GM12878 (cell line): ENCODE measurements around the gene PIP5K1A. TPM values are rescaled to one million over a fixed set of nuclear protein-coding genes. Genes with fewer than 3 reads are reported as not detected.

ENCODE experiments used
- ATAC-seq: fragments of 200-7000 bp; cut with Tn5 transposase; 3 replicates; pipeline ENCODE4 v1.9.1; 2020; ENCODE audit warnings: mild to moderate bottlenecking, moderate library complexity
- BruUV-seq: library from RNA; stranded (reverse); fragments of 400-500 nt; replicated peaks from 2 replicates; lab custom pipeline; 2021; lab: Mats Ljungman, UMichigan
- CTCF ChIA-PET: fragments of 300-600 bp; sonication (Branson Sonifier 250); formaldehyde crosslinking; extraction: SDS; loops from one replicate; lab custom pipeline; 2021; ENCODE audit warnings: inconsistent platforms; lab: Yijun Ruan, JAX
- POLR2A ChIA-PET: fragments of 350-600 bp; formaldehyde crosslinking; extraction: SDS; loops from one replicate; lab custom pipeline; 2021; ENCODE audit warnings: inconsistent platforms; lab: Charles Lee
- RAD21 ChIA-PET: fragments of 300-600 bp; sonication (Branson Sonifier 250); formaldehyde crosslinking; loops from one replicate; lab custom pipeline; 2023; ENCODE audit warnings: antibody characterized with exemption; ENCODE audit not compliant: unreplicated experiment; lab: Charles Lee
- SMC1A ChIA-PET: fragments of 300-600 bp; sonication (Branson Sonifier 250); formaldehyde crosslinking; loops from one replicate; lab custom pipeline; 2023; ENCODE audit not compliant: unreplicated experiment, uncharacterized antibody; lab: Charles Lee
- DNase-seq: peaks from one replicate; pipeline ENCODE4 v3.0.0-alpha.2; 2011; ENCODE audit warnings: low read depth, low spot score
- FAIRE-seq: peaks from 3 replicates; lab custom pipeline; 2011; peaks lifted over from hg19 to GRCh38; lab: Jason Lieb, UNC
- H2AFZ ChIP-seq: 2 replicates; pipeline ENCODE4 v1.6.0; 2011; ENCODE audit warnings: low read depth, low read length, control low read depth; ENCODE audit not compliant: control insufficient read depth
- H3K27ac ChIP-seq: 2 replicates; pipeline ENCODE4 v1.5.1; 2011; ENCODE audit warnings: control low read depth; ENCODE audit not compliant: control insufficient read depth, insufficient read depth
- H3K27me3 ChIP-seq, 2 experiments: replicated peaks in 1 of 2; 2 replicates each; pipeline versions ENCODE4 v1.6.0 to v1.6.1; 2011; ENCODE audit warnings: low read length in 1 of 2; ENCODE audit not compliant: control insufficient read depth in 2 of 2, insufficient read depth in 2 of 2
- H3K36me3 ChIP-seq, 2 experiments: 2 replicates each; pipeline ENCODE4 v1.5.1; 2011; ENCODE audit warnings: low read length in 1 of 2; ENCODE audit not compliant: control insufficient read depth in 2 of 2, insufficient read depth in 2 of 2
- H3K4me1 ChIP-seq: 2 replicates; pipeline ENCODE4 v1.6.1; 2011; ENCODE audit warnings: mild to moderate bottlenecking, low read length, moderate library complexity, mixed read lengths; ENCODE audit not compliant: control insufficient read depth, insufficient read depth
- H3K4me2 ChIP-seq: 2 replicates; pipeline ENCODE4 v1.6.0; 2011; ENCODE audit warnings: control low read depth; ENCODE audit not compliant: control insufficient read depth, insufficient read depth
- H3K4me3 ChIP-seq: fragments of 200-600 bp; sonication (generic); 2 replicates; pipeline ENCODE4 v1.5.1; 2016
- H3K79me2 ChIP-seq: 2 replicates; pipeline ENCODE4 v1.6.0; 2011; ENCODE audit warnings: low read length; ENCODE audit not compliant: control insufficient read depth, insufficient read depth
- H3K9ac ChIP-seq: 2 replicates; pipeline ENCODE4 v1.8.0; 2011; ENCODE audit warnings: low read length, control low read depth, mixed read lengths; ENCODE audit not compliant: control insufficient read depth, insufficient read depth
- H3K9me3 ChIP-seq: replicated peaks from 3 replicates; pipeline ENCODE4 v1.5.1; 2011; ENCODE audit warnings: mild to moderate bottlenecking, low read length; ENCODE audit not compliant: control insufficient read depth, insufficient read depth
- H4K20me1 ChIP-seq: 2 replicates; pipeline ENCODE4 v1.6.0; 2011; ENCODE audit not compliant: control insufficient read depth, insufficient read depth
- CHD2 ChIP-seq: IDR thresholded peaks from 2 replicates; pipeline ENCODE4 v1.6.1; 2011; ENCODE audit warnings: low read depth, low read length, improper control_type of control experiment, borderline replicate concordance
- FOXK2 ChIP-seq: fragments of 450-650 bp; IDR thresholded peaks from 2 replicates; pipeline ENCODE4 v1.6.1; 2017; ENCODE audit warnings: mild to moderate bottlenecking, moderate library complexity
- NR2C1 ChIP-seq: fragments of 450-650 bp; IDR thresholded peaks from 2 replicates; pipeline ENCODE4 v1.6.1; 2017; ENCODE audit warnings: antibody characterized with exemption, mild to moderate bottlenecking, moderate library complexity
- RCOR1 ChIP-seq: conservative IDR thresholded peaks from 2 replicates; pipeline ENCODE4 v1.6.1; 2012; ENCODE audit warnings: low read depth, low read length, improper control_type of control experiment
- SIN3A ChIP-seq: IDR thresholded peaks from 2 replicates; pipeline ENCODE4 v1.6.1; 2012; ENCODE audit warnings: low read depth, low read length, improper control_type of control experiment
- SREBF1 ChIP-seq: IDR thresholded peaks from 2 replicates; pipeline ENCODE4 v1.6.1; 2012; ENCODE audit warnings: mild to moderate bottlenecking, low read length
- TCF3 ChIP-seq: IDR thresholded peaks from 2 replicates; pipeline ENCODE4 v1.6.1; 2012; ENCODE audit warnings: low read depth, mild to moderate bottlenecking, low read length, borderline replicate concordance; ENCODE audit not compliant: insufficient read depth
- WGBS: methylation state at CpG from one replicate; pipeline ENCODE4 v1.1.6; 2016; ENCODE audit warnings: low lambda C conversion rate; ENCODE audit not compliant: insufficient replicate concordance, insufficient coverage; ENCODE audit errors: missing lambda C conversion rate; 5-methylcytosine and 5-hydroxymethylcytosine counted together
- in situ Hi-C: fragments of 300-500 bp; cut with MboI; formaldehyde crosslinking; loops from 9 replicates; pipeline ENCODE4 v1.14.3; 2018; ENCODE audit warnings: mixed read lengths
- intact Hi-C: fragments of 100-400 bp; cut with micrococcal nuclease; formaldehyde crosslinking; loops from one replicate; pipeline ENCODE4 v1.14.2; 2022; ENCODE audit not compliant: unreplicated experiment
- polyA plus RNA-seq, 11 experiments: library from polyadenylated mRNA; depleted of rRNA in 4 of 11; unstranded in 6 of 11; stranded (reverse) in 5 of 11; fragments of >200 nt; fragmentation: Nextera tagmentation in 4 of 11; fragmentation: Illumina TruSeq in 1 of 11; extraction: Ambion mirVana in 4 of 11; extraction: Trizol in 1 of 11; gene quantifications; 1 replicate in 1 of 11; 2 replicates in 10 of 11; pipeline versions ENCODE4 v1.2.1 to v1.2.3, GENCODE V29; 2011 to 2016; ENCODE audit warnings: inconsistent platforms in 2 of 11, missing spikeins in 2 of 11, low read depth in 1 of 11
- total RNA-seq, 4 experiments: library from RNA; depleted of rRNA in 3 of 4; stranded (reverse); fragments of >200 nt in 3 of 4; fragmentation: Illumina TruSeq in 1 of 4; extraction: Trizol in 1 of 4; gene quantifications; 2 replicates each; pipeline versions ENCODE4 v1.2.1 to v1.2.3, GENCODE V29; 2013 to 2021
- TF ChIP-seq, protein P1 (sequence below): IDR thresholded peaks from 2 replicates; pipeline ENCODE4 v1.6.1; 2012; ENCODE audit warnings: low read length, inconsistent platforms
- TF ChIP-seq, protein P2 (sequence below): IDR thresholded peaks from 2 replicates; pipeline ENCODE4 v1.6.1; 2011; ENCODE audit warnings: low read depth, low read length, improper control_type of control experiment, borderline replicate concordance
- TF ChIP-seq, protein P3 (sequence below): fragments of 450-650 bp; IDR thresholded peaks from 2 replicates; pipeline ENCODE4 v1.6.1; 2017; ENCODE audit warnings: antibody characterized with exemption, mild to moderate bottlenecking, moderate library complexity
- TF ChIP-seq, protein P4 (sequence below): fragments of 450-650 bp; formaldehyde crosslinking; IDR thresholded peaks from 2 replicates; pipeline ENCODE4 v1.5.0; 2022; ENCODE audit warnings: mild to moderate bottlenecking, missing genetic modification characterization

The PIP5K1A gene
- total and polyA plus RNA-seq, 10 of the 15 experiments (the other 5 are each of a cell fraction or from before 2014, with no cell fraction given) = 4.5 to 114 (median 51.5) TPM

DNA sequence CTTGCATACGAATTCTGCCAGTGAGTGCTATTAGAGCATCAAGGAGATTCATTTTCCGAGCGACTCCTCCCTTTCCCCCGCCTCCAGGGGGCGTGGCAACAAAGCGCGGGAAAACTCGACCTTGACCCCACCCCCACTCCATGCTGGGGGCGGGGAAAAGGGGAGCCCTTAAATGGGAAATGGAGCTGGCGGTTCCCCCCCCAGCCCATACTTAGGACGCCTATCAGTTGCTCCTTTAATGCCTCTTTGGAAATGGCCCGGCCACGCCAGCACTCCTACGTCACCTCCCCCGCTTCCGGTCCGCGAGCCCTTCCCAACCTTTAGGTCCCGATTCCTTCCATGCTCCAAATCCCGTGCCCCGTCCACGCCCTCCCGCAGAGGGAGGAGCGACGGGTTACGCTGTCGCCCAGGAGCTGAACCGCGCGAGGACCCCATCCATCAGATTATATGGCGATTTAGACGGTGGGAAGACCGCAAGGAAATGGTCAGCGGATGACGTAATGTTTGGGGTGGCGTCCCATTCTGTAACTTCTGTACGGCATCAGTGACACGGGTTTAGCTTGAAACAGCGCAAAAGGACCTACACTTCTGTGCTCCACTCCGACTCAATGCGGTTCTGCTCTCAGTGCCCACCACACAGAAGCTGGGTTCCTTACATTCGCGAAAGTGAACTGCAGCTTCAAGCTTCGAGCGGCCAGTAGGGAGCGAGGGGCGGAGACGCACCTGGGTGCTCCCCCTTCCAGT is 83.0 kb downstream of the PIP5K1A start:
- peaks cover 4 to 6% of the 10 kb centered on the region in 2 experiments; a peak in 3 of 4 replicates for H3K36me3 ChIP-seq
- peak overlapping the region; percentile 98 for H3K9ac ChIP-seq
- peak; percentile 57 for ATAC-seq
- H3K27ac ChIP-seq = peak overlapping the region; percentile 100
- peak overlapping the region; percentile 91 for H3K4me2 ChIP-seq
- intact Hi-C loops (loop anchor here (1.0 to 2.0 kb wide), 5 partner anchors 27 to 118 kb away; partner anchors contain the start of genes PIP5K1A, PSMB4, PSMD4 and VPS72), in situ Hi-C loops (no loop called here)
- DNase-seq = peak; percentile 85
- peak overlapping the region; percentile 99 for H3K4me3 ChIP-seq
- WGBS = under 1% methylated on average over 48 of the region's 48 CpGs
- peaks cover 26% of the 10 kb centered on the region for H3K4me1 ChIP-seq
- BruUV-seq = TSS peak; percentile 95
- no peak for FAIRE-seq
- peak overlapping the region; percentile 91 for H2AFZ ChIP-seq
- no peaks in the 10 kb centered on the region for H3K27me3 ChIP-seq
- ChIA-PET RAD21 (interaction anchor here (0.5 to 2.2 kb wide), 13 partner anchors 20 to 355 kb away, joined by 3 to 14 read pairs (median 5); partner anchors contain the start of genes MLLT11, PI4KB, PSMB4 and PSMD4), SMC1A (interaction anchor here (0.7 to 1.9 kb wide), 11 partner anchors 9 to 117 kb away, joined by 3 to 7 read pairs (median 3); partner anchors contain the start of genes PI4KB and VPS72), POLR2A (interaction anchor here (0.6 to 3.6 kb wide), 18 partner anchors 19 to 356 kb away, joined by 3 to 32 read pairs (median 4); partner anchors contain the start of genes LYSMD1, PI4KB, PSMB4 and PSMD4), CTCF (interaction anchor here (0.6 to 2.0 kb wide), 20 partner anchors 15 to 179 kb away, joined by 3 to 14 read pairs (median 6); partner anchors contain the start of genes PI4KB, PSMB4, PSMD4 and VPS72)
- no peaks in the 10 kb centered on the region for H4K20me1 ChIP-seq
- H3K79me2 ChIP-seq = peaks cover 32% of the 10 kb centered on the region
- H3K9me3 ChIP-seq = no peaks in the 10 kb centered on the region
- TF ChIP-seq, protein P1, sequence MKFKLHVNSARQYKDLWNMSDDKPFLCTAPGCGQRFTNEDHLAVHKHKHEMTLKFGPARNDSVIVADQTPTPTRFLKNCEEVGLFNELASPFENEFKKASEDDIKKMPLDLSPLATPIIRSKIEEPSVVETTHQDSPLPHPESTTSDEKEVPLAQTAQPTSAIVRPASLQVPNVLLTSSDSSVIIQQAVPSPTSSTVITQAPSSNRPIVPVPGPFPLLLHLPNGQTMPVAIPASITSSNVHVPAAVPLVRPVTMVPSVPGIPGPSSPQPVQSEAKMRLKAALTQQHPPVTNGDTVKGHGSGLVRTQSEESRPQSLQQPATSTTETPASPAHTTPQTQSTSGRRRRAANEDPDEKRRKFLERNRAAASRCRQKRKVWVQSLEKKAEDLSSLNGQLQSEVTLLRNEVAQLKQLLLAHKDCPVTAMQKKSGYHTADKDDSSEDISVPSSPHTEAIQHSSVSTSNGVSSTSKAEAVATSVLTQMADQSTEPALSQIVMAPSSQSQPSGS = peak; percentile 98
- TF ChIP-seq, protein P2, sequence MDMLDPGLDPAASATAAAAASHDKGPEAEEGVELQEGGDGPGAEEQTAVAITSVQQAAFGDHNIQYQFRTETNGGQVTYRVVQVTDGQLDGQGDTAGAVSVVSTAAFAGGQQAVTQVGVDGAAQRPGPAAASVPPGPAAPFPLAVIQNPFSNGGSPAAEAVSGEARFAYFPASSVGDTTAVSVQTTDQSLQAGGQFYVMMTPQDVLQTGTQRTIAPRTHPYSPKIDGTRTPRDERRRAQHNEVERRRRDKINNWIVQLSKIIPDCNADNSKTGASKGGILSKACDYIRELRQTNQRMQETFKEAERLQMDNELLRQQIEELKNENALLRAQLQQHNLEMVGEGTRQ = no peak
- TF ChIP-seq SIN3A = peak; percentile 75
- 0 out of 2 replicates have a peak, but pooled peaks have one; percentile 9 for TF ChIP-seq SREBF1
- peak; percentile 28; the same call in 1 of the 2 replicates for TF ChIP-seq NR2C1
- peak; percentile 60; the same call in 1 of the 2 replicates for TF ChIP-seq CHD2
- TF ChIP-seq, protein P3, sequence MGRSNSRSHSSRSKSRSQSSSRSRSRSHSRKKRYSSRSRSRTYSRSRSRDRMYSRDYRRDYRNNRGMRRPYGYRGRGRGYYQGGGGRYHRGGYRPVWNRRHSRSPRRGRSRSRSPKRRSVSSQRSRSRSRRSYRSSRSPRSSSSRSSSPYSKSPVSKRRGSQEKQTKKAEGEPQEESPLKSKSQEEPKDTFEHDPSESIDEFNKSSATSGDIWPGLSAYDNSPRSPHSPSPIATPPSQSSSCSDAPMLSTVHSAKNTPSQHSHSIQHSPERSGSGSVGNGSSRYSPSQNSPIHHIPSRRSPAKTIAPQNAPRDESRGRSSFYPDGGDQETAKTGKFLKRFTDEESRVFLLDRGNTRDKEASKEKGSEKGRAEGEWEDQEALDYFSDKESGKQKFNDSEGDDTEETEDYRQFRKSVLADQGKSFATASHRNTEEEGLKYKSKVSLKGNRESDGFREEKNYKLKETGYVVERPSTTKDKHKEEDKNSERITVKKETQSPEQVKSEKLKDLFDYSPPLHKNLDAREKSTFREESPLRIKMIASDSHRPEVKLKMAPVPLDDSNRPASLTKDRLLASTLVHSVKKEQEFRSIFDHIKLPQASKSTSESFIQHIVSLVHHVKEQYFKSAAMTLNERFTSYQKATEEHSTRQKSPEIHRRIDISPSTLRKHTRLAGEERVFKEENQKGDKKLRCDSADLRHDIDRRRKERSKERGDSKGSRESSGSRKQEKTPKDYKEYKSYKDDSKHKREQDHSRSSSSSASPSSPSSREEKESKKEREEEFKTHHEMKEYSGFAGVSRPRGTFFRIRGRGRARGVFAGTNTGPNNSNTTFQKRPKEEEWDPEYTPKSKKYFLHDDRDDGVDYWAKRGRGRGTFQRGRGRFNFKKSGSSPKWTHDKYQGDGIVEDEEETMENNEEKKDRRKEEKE = no peak
- no peak for TF ChIP-seq FOXK2
- no peak for TF ChIP-seq RCOR1
- no peak for TF ChIP-seq TCF3
- TF ChIP-seq, protein P4, sequence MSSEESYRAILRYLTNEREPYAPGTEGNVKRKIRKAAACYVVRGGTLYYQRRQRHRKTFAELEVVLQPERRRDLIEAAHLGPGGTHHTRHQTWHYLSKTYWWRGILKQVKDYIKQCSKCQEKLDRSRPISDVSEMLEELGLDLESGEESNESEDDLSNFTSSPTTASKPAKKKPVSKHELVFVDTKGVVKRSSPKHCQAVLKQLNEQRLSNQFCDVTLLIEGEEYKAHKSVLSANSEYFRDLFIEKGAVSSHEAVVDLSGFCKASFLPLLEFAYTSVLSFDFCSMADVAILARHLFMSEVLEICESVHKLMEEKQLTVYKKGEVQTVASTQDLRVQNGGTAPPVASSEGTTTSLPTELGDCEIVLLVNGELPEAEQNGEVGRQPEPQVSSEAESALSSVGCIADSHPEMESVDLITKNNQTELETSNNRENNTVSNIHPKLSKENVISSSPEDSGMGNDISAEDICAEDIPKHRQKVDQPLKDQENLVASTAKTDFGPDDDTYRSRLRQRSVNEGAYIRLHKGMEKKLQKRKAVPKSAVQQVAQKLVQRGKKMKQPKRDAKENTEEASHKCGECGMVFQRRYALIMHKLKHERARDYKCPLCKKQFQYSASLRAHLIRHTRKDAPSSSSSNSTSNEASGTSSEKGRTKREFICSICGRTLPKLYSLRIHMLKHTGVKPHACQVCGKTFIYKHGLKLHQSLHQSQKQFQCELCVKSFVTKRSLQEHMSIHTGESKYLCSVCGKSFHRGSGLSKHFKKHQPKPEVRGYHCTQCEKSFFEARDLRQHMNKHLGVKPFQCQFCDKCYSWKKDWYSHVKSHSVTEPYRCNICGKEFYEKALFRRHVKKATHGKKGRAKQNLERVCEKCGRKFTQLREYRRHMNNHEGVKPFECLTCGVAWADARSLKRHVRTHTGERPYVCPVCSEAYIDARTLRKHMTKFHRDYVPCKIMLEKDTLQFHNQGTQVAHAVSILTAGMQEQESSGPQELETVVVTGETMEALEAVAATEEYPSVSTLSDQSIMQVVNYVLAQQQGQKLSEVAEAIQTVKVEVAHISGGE = peak; percentile 26; the same call in 1 of the 2 replicates
